NT2/D1 (cell line): ENCODE data around the gene LZTS3.

Experiments used
- DNase-seq: peaks from one replicate; pipeline ENCODE4 v3.0.0-alpha.2; 2011; ENCODE audit warnings: low read depth, low spot score
- H3K27me3 ChIP-seq: 2 replicates; pipeline ENCODE4 v1.6.0; 2011; ENCODE audit warnings: mild to moderate bottlenecking; ENCODE audit not compliant: insufficient read length, insufficient read depth
- H3K36me3 ChIP-seq: 2 replicates; pipeline ENCODE4 v1.6.1; 2011; ENCODE audit warnings: mild to moderate bottlenecking, low read length, mixed read lengths; ENCODE audit not compliant: insufficient read depth, insufficient read length
- H3K4me1 ChIP-seq: 2 replicates; pipeline ENCODE4 v1.5.1; 2011; ENCODE audit not compliant: insufficient read depth, insufficient read length
- H3K4me3 ChIP-seq: 2 replicates; pipeline ENCODE4 v1.5.1; 2011; ENCODE audit warnings: low read depth; ENCODE audit not compliant: insufficient read length
- H3K9ac ChIP-seq: 2 replicates; pipeline ENCODE4 v1.6.0; 2011; ENCODE audit warnings: low read depth; ENCODE audit not compliant: insufficient read length
- H3K9me3 ChIP-seq: 2 replicates; pipeline ENCODE4 v1.5.1; 2011; ENCODE audit warnings: mild to moderate bottlenecking, low read length; ENCODE audit not compliant: insufficient read depth
- SUZ12 ChIP-seq: IDR thresholded peaks from 2 replicates; pipeline ENCODE4 v1.6.1; 2011; ENCODE audit not compliant: insufficient read length, insufficient read depth; ENCODE audit errors: extremely low read depth
- YY1 ChIP-seq: IDR thresholded peaks from 2 replicates; pipeline ENCODE4 v1.6.1; 2011; ENCODE audit not compliant: insufficient read length, insufficient read depth
- ZNF274 ChIP-seq: IDR thresholded peaks from 2 replicates; pipeline ENCODE4 v1.6.1; 2011; ENCODE audit warnings: mild to moderate bottlenecking, low read depth, low read length

LZTS3 gene

GRCh38 chr20:3199206-3199605, 25.9 kb upstream of the LZTS3 start:
- no peak overlapping the region for H3K9ac ChIP-seq
- H3K4me3 ChIP-seq, result no peak overlapping the region
- no peaks in the 10 kb centered on the region for H3K9me3 ChIP-seq
- TF ChIP-seq SUZ12 (no peak), YY1 (no peak), ZNF274 (no peak)
- H3K4me1 ChIP-seq, result peaks cover 2% of the 10 kb centered on the region
- DNase-seq, result no peak
- H3K36me3 ChIP-seq, result peaks cover 47% of the 10 kb centered on the region
- no peaks in the 10 kb centered on the region for H3K27me3 ChIP-seq

GRCh38 chr20:3195590-3196237, 22.4 kb upstream of the LZTS3 start:
- H3K9me3 ChIP-seq, result no peaks in the 10 kb centered on the region
- no peaks in the 10 kb centered on the region for H3K27me3 ChIP-seq
- TF ChIP-seq SUZ12 (no peak), ZNF274 (no peak), YY1 (no peak)
- H3K36me3 ChIP-seq, result peaks cover 68% of the 10 kb centered on the region
- H3K4me3 ChIP-seq, result no peak overlapping the region
- H3K4me1 ChIP-seq, result peaks cover 3% of the 10 kb centered on the region
- DNase-seq, result no peak
- H3K9ac ChIP-seq, result no peak overlapping the region

GRCh38 chr20:3194617-3195280, 21.4 kb upstream of the LZTS3 start:
- Histone ChIP-seq H3K27me3 (no peaks in the 10 kb centered on the region), H3K36me3 (peaks cover 69% of the 10 kb centered on the region), H3K9me3 (no peaks in the 10 kb centered on the region), H3K4me3 (no peak overlapping the region), H3K4me1 (peaks cover 3% of the 10 kb centered on the region), H3K9ac (no peak overlapping the region)
- no peak for TF ChIP-seq YY1
- no peak for TF ChIP-seq SUZ12
- no peak for TF ChIP-seq ZNF274
- no peak for DNase-seq

- TF ChIP-seq YY1 (no peak), ZNF274 (no peak), SUZ12 (no peak)
- peaks cover 3% of the 10 kb centered on the region for H3K4me1 ChIP-seq
- H3K27me3 ChIP-seq, result no peaks in the 10 kb centered on the region
- no peak overlapping the region for H3K4me3 ChIP-seq
- H3K9ac ChIP-seq, result no peak overlapping the region
- no peak for DNase-seq
- H3K36me3 ChIP-seq, result peaks cover 67% of the 10 kb centered on the region
- H3K9me3 ChIP-seq, result no peaks in the 10 kb centered on the region
These were observed 20.7 kb upstream of the LZTS3 start for GRCh38 chr20:3193806-3194616.

- Histone ChIP-seq H3K4me3 (no peak overlapping the region), H3K9me3 (no peaks in the 10 kb centered on the region), H3K4me1 (peaks cover 3% of the 10 kb centered on the region), H3K27me3 (no peaks in the 10 kb centered on the region), H3K9ac (no peak overlapping the region), H3K36me3 (peaks cover 68% of the 10 kb centered on the region)
- no peak for TF ChIP-seq SUZ12
- no peak for DNase-seq
These were observed 19.1 kb upstream of the LZTS3 start for GRCh38 chr20:3192226-3193015.

- peaks cover 65% of the 10 kb centered on the region for H3K36me3 ChIP-seq
- DNase-seq, result no peak
- H3K9ac ChIP-seq, result no peak overlapping the region
- H3K9me3 ChIP-seq, result no peaks in the 10 kb centered on the region
- no peak overlapping the region for H3K4me3 ChIP-seq
- TF ChIP-seq ZNF274 (no peak), SUZ12 (no peak), YY1 (no peak)
- H3K27me3 ChIP-seq, result no peaks in the 10 kb centered on the region
- peaks cover 3% of the 10 kb centered on the region for H3K4me1 ChIP-seq
These were observed 17.3 kb upstream of the LZTS3 start for GRCh38 chr20:3190681-3191111.
